GM10847 (cell line): ENCODE measurements around the gene IRGC.

Experiments
- POLR2A ChIP-seq: IDR thresholded peaks from 2 replicates; pipeline ENCODE4 v1.6.1; 2011; ENCODE audit not compliant: insufficient read length; ENCODE audit errors: extremely low read depth

Gene IRGC

GRCh38 chr19:43755256-43755801, 39.5 kb downstream of the IRGC start:
- peak; percentile 62 for TF ChIP-seq POLR2A

GRCh38 chr19:43759515-43759914, 43.6 kb downstream of the IRGC start:
- TF ChIP-seq POLR2A = no peak

DNA sequence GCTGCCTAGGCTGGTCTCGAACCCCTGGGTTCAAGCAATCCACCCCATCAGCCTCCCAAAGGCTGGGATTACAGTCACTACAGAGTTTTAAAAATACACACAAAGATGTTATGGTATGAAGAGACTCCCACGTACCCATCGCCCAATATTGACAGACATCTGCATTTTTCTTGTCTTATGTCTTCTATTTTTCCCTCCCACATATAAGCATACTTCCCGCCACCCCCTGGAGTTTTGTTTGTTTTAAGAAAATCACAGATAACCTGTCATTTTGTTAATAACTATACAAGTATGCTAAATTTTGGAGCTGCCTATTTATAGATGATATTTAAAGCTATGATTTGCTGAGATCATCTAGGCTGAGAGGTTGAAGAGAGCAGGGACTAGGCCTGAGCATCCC, 45.1 kb downstream of the IRGC start:
- no peak for TF ChIP-seq POLR2A

DNA sequence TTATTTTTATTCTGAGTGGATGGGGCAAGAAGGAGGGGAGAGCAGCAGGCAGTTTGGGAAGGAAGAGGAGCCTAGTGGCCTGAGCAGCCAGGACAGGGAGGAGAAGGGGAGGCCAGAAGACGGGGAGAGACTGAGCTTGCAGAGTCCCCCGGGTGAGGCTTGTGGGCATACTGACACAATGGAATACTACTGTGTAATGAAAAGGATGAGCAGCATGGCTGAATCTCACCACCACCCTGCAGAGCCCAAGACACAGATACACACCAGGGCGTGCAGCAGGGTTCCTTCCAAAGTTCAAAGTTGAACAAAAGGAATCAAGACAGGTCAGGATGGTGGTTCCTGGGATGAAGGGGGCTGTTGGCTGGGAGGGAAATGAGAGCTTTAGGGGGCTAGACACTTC, 46.9 kb downstream of the IRGC start:
- TF ChIP-seq POLR2A = no peak

DNA sequence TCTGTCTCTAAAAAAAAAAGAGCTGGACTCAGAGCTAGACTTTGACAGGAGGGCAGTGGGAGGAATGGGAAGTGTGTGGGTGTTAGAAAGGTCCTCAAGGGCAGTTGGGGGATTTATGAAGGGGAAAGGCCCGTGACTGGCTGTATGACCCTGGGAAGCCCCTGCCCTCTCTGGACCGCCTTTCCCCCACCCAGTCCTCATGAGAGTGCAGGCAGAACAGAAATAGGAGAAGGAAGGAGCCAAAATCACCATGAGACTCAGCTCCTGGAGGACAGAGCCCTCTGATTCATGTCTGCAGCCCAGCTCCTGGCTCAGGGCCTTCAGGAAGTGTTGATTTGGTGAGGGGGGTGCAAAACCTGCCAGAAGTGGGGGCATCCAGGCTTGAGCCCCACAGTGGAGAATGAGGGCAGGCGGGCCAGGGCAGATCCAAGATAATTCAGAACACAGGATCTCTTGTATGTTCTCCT, 47.6 kb downstream of the IRGC start:
- no peak for TF ChIP-seq POLR2A

- TF ChIP-seq POLR2A = peak; percentile 16
Observed at GRCh38 chr19:43765109-43765876, 49.4 kb downstream of the IRGC start.

- TF ChIP-seq POLR2A = no peak
Observed at GRCh38 chr19:43766755-43767043, 50.8 kb downstream of the IRGC start.

DNA sequence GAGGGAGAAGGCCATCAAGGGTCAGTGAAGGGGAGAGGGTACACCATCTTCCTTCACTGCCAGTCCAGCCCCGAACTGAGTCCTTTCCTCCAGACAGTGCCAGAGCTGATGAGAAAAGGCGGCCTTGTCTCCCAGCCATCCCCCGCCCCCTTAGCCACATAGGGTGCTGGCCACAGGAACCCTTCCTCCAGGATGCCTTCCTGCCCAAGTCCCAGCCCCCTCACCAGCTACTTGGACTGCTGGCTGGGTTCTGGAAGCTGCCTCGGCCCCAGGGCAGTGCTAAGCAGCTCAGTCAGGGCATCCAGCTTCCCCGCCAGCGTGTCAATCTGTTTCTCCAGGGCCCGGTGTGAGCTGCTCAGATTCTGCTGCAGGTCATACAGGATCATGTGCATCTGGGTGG, 51.4 kb downstream of the IRGC start:
- TF ChIP-seq POLR2A = no peak

DNA sequence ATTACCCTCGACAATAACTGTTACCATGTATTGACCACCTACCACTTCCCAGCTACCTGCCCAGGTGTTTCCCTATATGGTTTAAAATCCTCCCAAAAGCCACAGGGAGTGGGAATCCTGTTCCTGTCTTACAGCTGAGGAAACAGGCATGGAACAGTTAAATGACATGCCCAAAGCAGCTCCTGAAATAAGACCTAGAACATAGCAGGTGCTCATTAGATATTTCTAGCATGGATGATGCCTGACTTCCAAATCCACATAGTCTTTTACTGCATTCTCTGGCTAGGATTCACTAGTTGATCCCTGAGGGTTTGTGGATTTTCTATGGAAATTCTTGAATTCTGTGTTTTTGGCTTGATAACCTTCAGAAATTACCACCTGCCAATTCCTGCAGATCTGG, 51.9 kb downstream of the IRGC start:
- TF ChIP-seq POLR2A = no peak

DNA sequence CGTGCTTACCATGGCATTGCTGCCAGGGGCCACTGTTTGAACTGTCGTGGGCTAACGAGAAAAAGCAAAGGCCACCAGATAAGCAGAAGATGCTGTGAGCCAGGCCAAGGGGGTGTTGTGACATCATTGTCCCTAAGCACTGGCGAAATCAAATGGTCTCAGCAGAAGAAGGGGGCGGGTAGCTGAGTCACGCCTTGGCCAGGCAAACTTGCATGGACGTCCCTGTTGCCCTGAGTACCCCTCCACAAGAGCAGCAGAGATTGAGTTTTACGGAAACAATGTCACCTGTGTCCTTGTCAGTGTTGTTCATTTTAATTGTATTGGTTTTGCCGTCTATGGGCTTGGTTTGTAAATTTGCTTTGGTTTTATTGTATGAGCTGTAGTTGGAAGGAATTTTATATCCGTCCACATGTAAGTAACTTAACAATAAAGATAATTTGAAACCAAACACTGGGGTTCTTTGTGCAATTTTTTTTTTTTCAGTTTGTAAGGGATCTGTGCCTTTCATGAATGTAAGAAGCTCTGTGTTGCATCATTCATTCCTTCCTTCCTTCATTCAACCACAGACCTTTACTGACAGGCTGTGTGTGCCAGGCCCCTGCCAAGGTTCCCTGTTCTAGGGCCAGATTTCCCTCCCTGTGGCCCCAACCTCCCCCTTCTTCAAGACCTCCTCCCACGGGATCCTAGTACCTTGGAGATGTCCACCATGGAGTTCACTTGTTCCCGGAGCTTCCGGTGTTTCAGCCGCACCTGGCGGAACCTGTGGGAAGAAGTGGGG, 52.6 kb downstream of the IRGC start:
- no peak for TF ChIP-seq POLR2A

- TF ChIP-seq POLR2A = no peak
Observed at GRCh38 chr19:43769256-43769655, 53.4 kb downstream of the IRGC start.
